Fibroblast of lung (primary cell): Measurements from ENCODE around the gene DDN.

Experiments used
- CTCF ChIP-seq, 2 donors: IDR thresholded peaks in 1 of 2; conservative IDR thresholded peaks in 1 of 2; 1 replicate in 1 of 2; 2 replicates in 1 of 2; pipeline ENCODE4 v1.5.1; 2011 to 2012; ENCODE audit warnings: low read length in 2 of 2, control low read depth in 1 of 2, inconsistent platforms in 1 of 2, low read depth in 1 of 2, mild to moderate bottlenecking in 1 of 2
- EZH2 ChIP-seq: IDR thresholded peaks from 2 replicates; pipeline ENCODE4 v1.5.1; 2012; ENCODE audit warnings: low read length, control low read depth, mild to moderate bottlenecking; ENCODE audit errors: missing control alignments

GRCh38 chr12:49010092-49010668 lies 11.0 kb upstream of the DDN start:
- TF ChIP-seq CTCF (conservative IDR thresholded peaks at IDR 0.05 in 1 of 2, IDR thresholded peaks at IDR 0.05 in 1 of 2; ENCODE audit: low read depth in 1 of 2, low read length in 2 of 2) (no peak), EZH2 (no peak)
